Cerebellar nuclear complex (tissue), 1 donor: Measurements from ENCODE around the gene RPL22L1.
"Not testable (repeated sequence)": the region's sequence is repeated elsewhere in the genome, so short reads cannot be mapped to it uniquely, and the experiment has no call there.

Source experiments
- DNase-seq, 2 experiments: peaks; one replicate each; lab custom pipeline; 2025; lab: John Stamatoyannopoulos, UW

The RPL22L1 gene

DNA sequence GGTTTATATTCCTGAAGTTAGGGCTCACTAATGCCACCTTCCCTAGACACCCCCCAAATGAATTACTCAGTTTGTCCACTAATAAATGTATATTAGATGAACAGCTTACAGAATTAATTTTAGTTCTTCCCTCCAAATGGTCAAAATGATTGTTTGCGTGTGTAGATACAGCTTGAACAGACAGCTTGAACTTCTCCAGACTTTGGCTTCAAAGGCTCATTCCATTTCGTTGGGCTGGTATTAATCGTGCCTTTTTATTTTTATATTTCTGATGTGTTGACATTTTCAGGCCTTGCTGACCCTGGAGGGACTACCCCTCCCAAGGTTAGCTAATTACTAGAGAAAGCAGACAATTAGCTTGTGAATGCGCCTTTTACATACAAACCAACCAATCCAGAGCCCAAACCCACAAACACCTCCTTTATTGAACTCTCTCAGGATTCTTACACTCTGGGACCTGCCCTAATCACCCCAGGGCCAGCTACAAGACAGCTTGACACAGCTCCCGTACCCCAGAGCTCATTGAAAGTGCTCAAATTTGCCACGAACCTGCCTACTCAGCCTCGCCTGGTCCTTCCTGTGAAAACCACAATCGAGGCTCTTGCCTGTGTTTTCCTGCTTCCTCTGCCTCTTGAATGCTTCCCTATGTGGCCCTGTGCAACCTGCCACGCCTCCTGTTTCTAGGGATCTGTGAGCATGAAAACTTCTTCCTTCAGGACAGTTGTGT lies 40.3 kb downstream of the RPL22L1 start:
- DNase-seq, result no peak

- DNase-seq, result no peak
These were observed 43.9 kb downstream of the RPL22L1 start for GRCh38 chr3:170826047-170826446.

DNA sequence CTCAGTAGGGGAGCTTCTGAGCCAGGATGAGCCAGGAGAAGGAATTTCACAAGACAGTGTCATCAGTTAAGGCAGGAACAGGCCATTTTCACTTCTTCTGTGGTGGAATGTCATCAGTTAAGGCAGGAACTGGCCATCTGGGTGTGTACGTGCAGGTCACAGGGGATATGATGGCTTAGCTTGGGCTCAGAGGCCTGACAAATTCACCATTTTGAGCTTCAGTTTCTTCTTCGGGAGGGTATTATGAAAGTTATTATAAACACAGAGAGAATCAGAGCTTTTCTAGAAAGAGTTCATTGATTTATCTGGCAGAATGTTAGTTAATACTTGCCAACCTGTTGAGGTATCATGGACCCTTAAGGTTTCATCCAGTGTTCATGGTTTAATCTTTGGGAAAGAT lies 46.4 kb downstream of the RPL22L1 start:
- DNase-seq, result not testable (repeated sequence)

- not testable (repeated sequence) for DNase-seq
These were observed 51.7 kb downstream of the RPL22L1 start for GRCh38 chr3:170818325-170818724.

DNA sequence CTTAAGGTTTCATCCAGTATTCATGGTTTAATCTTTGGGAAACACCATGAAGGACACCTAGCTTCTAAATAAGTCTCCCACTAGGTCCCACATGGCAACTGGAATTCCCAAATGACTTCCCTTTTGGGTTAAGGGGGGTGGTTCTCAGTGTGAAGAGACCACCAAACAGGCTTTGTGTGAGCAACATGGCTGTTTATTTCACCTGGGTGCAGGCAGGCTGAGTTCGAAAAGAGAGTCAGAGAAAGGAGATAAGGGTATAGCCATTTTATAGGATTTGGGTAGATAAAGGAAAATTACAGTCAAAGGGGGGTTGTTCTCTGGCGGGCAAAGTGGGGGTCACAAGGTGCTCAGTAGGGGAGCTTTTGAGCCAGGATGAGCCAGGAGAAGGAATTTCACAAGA lies 52.5 kb downstream of the RPL22L1 start:
- DNase-seq, result not testable (repeated sequence)

DNA sequence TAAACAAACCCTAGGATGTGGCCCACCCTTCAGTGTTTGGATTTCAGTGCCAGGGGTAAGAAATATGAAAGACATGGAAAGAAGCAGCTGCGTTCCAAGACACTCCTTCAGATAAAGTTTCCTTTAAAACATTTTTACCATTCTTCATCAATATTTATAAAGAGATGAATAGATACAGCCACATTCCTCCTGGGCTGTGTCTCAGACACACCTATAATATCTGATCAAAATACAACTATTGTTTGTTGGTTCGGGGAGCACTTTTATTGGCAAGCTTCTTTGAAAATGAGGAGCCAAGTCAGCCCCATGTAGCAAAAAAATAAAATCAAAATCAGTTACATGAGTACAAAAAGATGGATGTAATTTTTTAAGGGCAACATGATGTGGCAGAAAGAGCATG lies 53.2 kb downstream of the RPL22L1 start:
- no peak for DNase-seq

- no peak for DNase-seq
These were observed 53.7 kb downstream of the RPL22L1 start for GRCh38 chr3:170816341-170816740.

DNA sequence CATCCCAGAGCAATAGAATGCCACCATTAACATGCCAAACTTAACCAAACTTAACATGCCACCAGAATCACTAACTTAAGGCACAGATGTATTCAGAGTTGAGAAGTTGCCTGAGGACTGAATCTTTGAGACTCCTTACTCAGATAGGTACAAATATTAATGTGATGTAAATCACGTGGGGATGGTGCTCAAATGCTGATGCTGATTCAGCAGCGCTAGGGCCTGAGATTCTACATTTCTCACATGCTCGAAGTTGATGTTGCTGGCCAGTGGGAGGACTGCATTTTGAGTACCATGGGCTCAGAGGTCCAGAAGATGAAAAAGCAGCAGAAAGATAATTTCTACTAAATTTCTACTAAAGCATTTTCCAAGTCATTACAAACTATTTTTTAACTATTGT lies 54.1 kb downstream of the RPL22L1 start:
- no peak for DNase-seq

DNA sequence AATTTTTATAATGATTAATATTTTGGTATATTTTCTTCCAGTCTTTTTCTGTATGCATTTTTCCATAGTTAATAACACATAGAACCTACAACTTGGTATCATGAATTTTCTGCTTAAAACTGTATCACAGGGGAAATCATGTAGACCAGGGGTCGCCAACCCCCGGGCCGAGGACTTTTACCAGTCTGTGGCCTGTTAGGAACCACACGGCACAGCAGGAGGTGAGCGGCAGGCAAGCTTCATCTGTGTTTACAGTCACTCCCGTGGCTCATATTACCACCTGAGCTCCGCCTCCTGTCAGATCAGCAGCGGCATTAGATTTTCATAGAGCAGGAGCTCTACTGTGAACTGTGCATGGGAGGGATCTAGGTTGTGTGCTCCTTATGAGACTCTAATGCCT lies 54.7 kb downstream of the RPL22L1 start:
- no peak for DNase-seq
